ENCODE measurements around the gene STRN4. TPM values are rescaled to one million over a fixed set of nuclear protein-coding genes. Genes with fewer than 3 reads are reported as not detected.
A peak's percentile ranks its signal among the peaks of the same experiment; 100 is the strongest.

Gene STRN4
- total and polyA plus RNA-seq, 9 of the 15 experiments (the other 6 are each of a cell fraction or from before 2014, with no cell fraction given): 0.62 to 83.7 (median 36.9) TPM

GRCh38 chr19:46717034-46717715, 29.1 kb downstream of the STRN4 start, which contains the start of gene PRKD2 (continued):
- TF ChIP-seq, protein P1, sequence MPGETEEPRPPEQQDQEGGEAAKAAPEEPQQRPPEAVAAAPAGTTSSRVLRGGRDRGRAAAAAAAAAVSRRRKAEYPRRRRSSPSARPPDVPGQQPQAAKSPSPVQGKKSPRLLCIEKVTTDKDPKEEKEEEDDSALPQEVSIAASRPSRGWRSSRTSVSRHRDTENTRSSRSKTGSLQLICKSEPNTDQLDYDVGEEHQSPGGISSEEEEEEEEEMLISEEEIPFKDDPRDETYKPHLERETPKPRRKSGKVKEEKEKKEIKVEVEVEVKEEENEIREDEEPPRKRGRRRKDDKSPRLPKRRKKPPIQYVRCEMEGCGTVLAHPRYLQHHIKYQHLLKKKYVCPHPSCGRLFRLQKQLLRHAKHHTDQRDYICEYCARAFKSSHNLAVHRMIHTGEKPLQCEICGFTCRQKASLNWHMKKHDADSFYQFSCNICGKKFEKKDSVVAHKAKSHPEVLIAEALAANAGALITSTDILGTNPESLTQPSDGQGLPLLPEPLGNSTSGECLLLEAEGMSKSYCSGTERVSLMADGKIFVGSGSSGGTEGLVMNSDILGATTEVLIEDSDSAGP (CRISPR knock-in tag; IDR thresholded peaks at IDR 0.05): peak; percentile 98
- TF ChIP-seq CREB1 (IDR thresholded peaks at IDR 0.05) (peak; percentile 71; the same call in 1 of the 2 replicates), CREB1 (CRISPR knock-in tag; IDR thresholded peaks at IDR 0.05) (peak; percentile 78), VEZF1 (CRISPR knock-in tag; IDR thresholded peaks at IDR 0.05) (peak; percentile 88), TAF1 (IDR thresholded peaks at IDR 0.05; ENCODE audit: control insufficient read depth, extremely low read depth, insufficient read depth, low read length, severe bottlenecking) (no peak), POLR2G (IDR thresholded peaks at IDR 0.05; ENCODE audit: low read depth, low read length) (peak; percentile 73), EGR1 (conservative IDR thresholded peaks at IDR 0.05) (peak; percentile 78), SP2 (IDR thresholded peaks at IDR 0.05; ENCODE audit: extremely low read depth, low read depth, low read length, poor library complexity, severe bottlenecking) (peak; percentile 55), PCBP1 (IDR thresholded peaks at IDR 0.05; ENCODE audit: low read depth, low read length, poor library complexity, severe bottlenecking) (peak; percentile 48), CREM (IDR thresholded peaks at IDR 0.05; ENCODE audit: low read depth) (peak; percentile 90), PHF8 (IDR thresholded peaks at IDR 0.05; ENCODE audit: borderline replicate concordance, low read length) (peak; percentile 54; the same call in 1 of the 2 replicates), ZBTB12 (CRISPR knock-in tag; IDR thresholded peaks at IDR 0.05) (0 out of 2 replicates have a peak, but pooled peaks have one; percentile 60), NRF1 (conservative IDR thresholded peaks at IDR 0.05 in 1 of 2, IDR thresholded peaks at IDR 0.05 in 1 of 2) (0 out of 4 replicates have a peak, but pooled peaks of 1 of the 2 experiments have one; percentile 20), NELFE (IDR thresholded peaks at IDR 0.05; ENCODE audit: insufficient read depth, insufficient read length) (no peak), POLR2H (tag; IDR thresholded peaks at IDR 0.05; ENCODE audit: low read depth) (no peak), KLF6 (CRISPR knock-in tag; IDR thresholded peaks at IDR 0.05; ENCODE audit: borderline replicate concordance) (no peak)
- TF ChIP-seq, protein P2, sequence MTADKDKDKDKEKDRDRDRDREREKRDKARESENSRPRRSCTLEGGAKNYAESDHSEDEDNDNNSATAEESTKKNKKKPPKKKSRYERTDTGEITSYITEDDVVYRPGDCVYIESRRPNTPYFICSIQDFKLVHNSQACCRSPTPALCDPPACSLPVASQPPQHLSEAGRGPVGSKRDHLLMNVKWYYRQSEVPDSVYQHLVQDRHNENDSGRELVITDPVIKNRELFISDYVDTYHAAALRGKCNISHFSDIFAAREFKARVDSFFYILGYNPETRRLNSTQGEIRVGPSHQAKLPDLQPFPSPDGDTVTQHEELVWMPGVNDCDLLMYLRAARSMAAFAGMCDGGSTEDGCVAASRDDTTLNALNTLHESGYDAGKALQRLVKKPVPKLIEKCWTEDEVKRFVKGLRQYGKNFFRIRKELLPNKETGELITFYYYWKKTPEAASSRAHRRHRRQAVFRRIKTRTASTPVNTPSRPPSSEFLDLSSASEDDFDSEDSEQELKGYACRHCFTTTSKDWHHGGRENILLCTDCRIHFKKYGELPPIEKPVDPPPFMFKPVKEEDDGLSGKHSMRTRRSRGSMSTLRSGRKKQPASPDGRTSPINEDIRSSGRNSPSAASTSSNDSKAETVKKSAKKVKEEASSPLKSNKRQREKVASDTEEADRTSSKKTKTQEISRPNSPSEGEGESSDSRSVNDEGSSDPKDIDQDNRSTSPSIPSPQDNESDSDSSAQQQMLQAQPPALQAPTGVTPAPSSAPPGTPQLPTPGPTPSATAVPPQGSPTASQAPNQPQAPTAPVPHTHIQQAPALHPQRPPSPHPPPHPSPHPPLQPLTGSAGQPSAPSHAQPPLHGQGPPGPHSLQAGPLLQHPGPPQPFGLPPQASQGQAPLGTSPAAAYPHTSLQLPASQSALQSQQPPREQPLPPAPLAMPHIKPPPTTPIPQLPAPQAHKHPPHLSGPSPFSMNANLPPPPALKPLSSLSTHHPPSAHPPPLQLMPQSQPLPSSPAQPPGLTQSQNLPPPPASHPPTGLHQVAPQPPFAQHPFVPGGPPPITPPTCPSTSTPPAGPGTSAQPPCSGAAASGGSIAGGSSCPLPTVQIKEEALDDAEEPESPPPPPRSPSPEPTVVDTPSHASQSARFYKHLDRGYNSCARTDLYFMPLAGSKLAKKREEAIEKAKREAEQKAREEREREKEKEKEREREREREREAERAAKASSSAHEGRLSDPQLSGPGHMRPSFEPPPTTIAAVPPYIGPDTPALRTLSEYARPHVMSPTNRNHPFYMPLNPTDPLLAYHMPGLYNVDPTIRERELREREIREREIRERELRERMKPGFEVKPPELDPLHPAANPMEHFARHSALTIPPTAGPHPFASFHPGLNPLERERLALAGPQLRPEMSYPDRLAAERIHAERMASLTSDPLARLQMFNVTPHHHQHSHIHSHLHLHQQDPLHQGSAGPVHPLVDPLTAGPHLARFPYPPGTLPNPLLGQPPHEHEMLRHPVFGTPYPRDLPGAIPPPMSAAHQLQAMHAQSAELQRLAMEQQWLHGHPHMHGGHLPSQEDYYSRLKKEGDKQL (CRISPR knock-in tag; IDR thresholded peaks at IDR 0.05; ENCODE audit: borderline replicate concordance): no peak
